Inflammatory macrophage (primary cell): Measurements from ENCODE around the gene HDC.

Experiments used
- DNase-seq, 2 donors: peaks; one replicate each; pipeline ENCODE4 v3.0.0-alpha.2; 2020 to 2022

Gene HDC

DNA sequence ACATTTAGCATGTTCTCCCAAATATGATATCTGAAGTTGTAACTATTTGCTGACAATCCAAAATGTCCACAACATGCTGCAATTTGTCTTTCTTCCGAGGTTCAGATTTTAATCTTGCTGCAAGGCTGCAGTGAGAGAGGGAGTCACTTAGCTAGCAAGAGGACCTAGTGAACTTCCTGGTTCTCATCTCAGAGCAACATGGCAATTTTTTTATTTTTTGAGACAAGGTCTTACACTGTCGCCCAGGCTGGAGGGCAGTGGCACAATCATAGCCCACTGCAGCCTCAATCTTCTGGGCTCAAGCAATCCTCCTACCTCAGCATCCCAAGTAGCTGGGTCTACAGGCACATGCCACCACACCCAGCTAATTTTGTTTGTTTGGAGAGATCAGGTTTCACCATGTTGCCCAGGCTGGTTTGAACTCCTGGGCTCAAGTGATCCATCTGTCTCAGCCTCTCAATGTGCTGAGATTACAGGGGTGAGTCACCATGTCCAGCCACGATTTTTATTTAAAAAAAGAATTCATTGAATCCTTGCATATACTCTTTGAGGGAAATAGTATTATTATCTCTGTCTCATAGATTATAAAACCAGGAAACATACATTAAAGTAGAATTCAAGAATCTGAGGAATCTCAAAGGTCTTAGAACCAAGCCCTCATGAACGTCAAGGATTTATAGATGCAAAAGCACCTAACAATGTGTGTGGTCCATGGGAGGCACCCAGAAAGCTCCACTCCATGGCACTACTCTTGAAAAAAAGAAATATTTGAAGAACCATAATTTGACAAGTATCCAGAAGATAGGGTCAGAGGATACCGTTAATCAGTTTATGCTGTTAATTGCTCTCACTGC lies 9.1 kb downstream of the HDC start:
- DNase-seq = no peak

DNA sequence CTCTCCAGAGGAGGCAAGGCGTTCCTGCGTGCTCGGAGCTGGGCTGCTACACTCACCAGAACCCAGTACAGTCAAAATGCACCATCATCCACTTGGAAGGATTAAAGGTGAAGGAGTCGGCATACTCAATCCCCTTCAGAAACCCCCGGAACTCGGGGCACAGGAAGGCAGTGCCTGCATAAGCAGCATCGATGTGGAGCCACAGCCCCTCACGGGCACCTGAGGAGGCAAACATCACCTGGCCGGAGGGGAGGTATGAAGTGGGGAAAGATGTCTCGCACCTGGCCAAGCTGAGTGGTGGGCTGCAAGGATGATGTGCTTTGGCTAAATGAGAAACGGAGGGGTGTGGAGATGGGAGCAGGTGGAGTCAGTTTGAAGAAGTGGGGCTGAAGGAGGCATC lies 13.0 kb downstream of the HDC start:
- DNase-seq = no peak

DNA sequence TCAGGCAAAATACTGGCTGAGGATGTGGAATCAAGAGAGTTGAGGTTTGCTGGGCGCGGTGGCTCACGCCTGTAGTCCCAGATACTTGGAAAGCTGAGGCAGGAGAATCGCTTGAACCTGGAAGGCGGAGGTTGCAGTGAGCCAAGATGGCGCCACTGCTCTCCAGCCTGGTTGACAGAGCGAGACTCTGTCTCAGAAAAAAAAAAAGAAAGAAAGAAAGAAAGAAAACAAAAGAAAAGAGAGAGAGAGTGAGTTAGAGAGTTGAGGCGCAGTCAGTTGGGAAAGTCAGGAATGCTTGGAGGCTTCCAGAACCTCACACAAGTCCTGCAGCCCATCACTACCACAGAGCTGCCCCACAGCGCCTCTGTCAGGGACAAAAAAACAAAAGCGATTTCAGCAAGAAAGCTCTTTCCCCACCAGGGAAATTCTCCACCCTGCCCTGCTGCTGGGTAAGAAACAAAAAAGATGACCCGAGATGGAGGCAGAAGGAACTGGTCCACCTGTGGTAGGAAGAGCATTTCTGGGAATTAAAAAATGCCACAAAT lies 13.8 kb downstream of the HDC start:
- DNase-seq = no peak

DNA sequence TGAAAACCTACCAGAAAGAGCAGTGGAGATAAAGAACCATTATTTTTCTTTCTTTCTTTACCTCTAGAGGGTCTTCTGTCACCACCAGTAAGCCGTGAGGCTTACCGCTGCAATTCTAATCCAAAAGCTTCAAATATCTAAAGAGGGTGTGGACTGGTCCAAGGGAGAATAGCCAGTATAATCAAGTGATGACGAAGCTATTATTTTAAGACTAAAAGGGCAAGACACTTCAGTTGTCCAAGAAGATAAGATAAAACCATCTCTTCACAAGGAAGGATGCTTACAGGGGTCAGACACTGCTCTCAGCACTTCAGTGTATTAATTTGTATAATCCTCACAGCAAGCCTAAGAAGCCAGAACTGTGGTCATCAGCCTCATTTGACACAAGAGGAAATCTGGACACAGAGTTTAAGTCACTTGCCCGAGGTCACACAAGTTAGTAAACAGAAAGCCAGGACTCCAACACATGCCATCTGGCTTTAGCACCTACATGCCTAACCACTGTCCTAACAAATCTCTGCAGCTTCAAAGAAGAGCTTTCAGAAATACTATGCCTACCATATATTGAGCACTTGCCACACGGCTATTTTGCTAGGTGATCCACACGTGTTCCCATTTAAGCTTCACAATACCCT lies 14.6 kb downstream of the HDC start:
- no peak for DNase-seq

DNA sequence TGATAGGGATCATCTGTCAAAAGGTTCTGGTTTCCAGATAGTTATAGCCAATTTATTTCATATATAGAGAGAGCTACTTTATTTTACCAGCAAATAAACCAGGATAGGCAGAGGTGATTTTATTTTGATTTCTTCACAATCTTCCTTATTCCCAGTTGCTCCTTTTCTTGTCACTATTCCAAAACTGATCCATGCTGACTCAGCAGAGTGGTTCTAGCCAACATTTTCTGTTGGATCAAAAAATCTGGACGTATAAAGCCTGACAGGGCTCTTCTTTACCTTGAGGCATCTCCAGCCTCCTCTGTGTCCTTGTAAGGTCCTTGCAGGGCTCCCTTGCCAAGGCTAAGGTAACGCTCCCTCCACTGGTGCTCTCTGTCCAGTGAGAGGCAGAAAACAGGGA lies 15.8 kb downstream of the HDC start:
- no peak for DNase-seq

DNA sequence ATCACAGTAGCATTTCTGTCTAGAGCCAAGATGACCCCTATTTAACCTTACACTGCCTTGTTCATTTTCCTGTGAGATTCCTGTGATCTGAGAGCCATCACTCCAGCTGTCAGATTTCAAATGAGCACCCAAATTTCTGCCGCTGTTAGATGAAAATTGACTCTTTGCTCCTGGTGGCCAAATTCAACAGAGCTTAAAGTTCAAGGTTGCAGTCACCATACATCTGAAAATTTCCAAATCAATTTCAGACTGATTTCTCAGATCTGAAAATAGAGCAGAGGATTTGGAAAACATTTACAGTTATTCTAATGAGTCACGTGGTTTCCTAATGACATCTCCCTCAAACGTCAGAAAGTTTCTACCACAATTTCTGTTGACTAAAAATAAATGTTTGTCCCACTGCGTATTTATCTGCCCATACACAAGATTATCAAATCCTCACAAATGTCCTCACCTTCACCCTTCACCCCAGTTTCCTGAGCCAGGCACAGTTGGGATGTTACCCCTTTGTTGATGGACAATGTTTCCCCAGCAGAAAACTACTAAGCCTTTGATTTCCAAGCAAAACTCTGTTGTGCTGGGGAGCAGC lies 16.4 kb downstream of the HDC start:
- DNase-seq = no peak

DNA sequence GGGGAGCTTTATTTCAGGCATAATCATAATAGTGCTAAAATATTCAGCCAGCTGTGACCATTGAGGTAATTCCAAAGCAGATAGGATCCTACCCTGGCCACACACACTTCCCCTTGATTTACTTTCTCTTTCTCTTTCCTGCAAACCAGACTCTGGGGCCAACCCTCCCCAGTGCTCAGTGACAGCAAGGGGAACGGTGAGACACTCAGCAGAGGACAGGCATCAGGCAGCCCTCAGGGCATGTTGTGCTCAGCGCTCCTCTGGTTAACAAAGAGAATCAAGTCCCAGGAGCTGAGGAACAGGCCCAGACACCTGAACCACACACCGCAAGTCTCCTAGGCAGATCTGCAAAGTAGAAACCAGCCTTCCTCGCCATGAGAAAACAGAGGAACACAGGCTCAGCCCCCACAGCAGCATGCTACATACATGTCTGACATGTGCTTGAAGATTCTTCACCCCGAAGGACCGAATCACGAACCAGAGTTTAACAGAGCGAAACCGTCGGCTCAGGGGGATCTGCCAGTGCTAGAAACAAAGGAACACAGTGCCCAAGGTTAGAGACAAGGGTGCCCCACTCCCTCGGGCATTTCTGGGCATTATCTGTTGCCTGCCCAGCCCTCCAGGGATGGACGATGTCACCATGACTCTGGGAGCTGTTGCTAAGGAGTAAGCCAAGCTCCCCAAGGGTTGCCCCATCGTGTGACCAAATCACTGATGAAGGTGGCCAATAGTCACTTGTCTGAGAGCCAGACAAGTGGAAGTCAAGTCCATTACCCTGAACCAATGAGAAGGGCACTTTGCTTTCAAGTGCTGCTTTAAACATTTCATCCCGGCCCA lies 17.5 kb downstream of the HDC start:
- DNase-seq = peak; percentile 49

DNA sequence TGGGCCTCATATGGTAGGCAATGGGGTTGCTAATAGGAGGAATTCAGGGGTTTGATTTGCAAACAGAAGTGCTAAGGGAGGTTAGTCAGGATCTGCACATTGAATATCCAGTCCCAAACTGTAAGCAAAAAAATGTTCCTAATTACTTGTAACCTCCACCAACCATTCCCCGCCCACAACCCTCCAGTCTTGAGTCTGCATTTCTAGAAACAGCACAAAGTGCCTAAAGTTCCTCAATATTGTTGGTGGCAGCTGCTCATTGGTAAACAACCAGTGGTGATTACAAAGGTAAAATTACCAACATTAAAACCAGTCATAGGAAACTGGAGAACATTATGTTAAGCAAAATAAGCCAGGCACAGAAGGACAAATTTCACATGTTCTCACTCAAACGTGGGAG lies 18.9 kb downstream of the HDC start:
- DNase-seq = peak; percentile 64 to 78

DNA sequence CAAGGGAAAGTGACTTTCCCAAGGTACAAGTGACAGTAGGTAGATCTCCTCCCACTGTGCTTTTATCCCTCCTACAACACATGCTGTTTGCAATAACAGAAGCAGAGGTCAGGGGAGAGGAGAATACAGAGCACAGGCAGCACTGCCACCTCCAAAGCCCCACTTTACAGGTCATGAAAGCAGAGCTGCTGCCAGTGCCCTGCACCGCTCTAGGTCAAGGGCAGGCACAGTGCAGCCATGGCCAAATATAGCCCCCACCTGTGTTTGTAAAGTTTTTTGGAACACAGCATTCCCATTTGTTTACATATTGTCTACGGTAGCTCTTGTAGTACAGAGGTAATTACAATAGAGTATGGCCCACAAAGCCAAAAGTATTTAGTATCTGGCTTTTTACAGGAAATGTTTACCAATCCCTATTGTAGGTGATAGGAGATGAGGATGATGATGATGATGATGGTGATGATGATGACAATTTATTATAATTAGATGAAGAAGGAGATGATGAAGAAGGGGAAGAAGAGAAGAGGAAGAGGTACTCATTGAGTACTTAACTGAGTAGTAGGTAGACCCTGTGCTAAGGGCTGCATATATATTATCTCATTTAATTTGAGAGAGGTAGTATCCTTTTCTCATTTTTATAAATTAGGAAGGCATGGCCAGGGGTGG lies 20.4 kb downstream of the HDC start:
- DNase-seq = no peak

DNA sequence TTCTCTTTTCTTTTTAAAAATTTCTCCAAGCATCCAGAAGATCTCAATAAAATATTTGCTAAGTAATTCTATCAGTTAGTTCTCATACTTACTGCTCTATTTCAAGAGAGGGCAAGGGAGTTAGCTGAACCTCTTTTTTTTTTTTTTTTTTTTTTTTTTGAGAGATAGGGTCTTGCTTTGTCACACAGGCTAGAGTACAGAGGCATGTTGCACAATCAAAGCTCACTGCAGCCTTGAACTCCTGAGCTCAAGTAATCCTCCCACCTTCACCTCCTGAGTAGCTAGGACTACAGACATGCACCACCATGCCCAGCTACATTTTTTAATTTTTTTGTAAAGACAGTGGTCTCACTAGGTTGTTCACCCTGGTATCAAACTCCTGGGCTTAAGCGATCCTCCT lies 21.4 kb downstream of the HDC start:
- DNase-seq = no peak

DNA sequence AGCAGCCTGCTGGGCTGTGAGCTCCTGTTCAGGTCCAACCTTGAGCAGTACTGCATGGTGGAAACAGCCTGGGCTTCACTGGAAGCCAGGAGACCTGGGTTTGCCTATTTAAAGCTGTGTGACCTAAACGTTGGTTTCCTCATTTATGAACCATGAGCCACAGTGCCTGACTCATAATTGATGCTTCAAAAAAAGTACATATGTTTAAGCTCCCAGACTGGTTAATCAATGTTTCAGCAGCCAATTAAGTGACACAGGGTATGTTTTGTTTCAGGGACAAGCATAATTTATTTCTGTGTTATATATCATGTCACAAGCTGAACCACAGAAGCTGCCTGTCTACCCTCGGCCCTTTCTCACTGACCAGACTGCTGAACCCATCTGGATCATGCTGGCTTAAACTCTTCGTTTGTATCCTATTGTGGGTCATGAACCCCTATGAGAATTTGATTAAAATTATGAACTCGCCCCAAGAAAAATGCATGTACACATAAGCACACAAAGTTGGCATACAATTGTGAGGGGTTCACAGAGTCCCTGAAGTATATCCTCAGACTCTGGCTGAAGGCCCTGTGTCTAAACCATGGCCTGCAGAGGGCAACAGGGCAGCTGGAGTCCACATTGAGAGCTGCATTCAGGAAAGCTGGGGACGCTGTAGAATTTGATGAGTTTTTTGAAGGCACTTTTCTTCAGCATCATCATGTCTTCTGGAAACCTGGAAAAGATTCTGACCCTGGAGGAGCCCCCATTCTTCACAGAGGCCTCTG lies 23.7 kb downstream of the HDC start:
- DNase-seq = no peak

DNA sequence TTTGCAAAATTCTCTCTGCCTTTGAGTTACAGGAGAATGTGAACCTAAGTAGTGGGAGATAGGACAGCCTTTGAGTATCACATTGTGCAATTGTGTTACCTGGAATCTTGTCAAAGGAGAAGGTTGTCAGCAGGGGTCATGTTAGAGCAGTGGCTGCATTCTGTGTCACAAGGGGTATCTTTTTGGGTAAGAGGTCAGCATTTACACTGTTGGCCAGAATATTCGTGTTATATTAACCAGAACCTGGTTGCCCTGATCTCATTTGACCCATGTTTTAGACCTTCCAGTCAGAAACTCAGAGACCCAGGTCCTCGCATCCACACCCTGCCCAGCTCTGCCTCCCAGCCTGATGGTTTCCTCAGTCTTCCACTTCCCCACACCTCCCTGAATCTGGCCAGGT lies 27.3 kb downstream of the HDC start:
- no peak for DNase-seq

DNA sequence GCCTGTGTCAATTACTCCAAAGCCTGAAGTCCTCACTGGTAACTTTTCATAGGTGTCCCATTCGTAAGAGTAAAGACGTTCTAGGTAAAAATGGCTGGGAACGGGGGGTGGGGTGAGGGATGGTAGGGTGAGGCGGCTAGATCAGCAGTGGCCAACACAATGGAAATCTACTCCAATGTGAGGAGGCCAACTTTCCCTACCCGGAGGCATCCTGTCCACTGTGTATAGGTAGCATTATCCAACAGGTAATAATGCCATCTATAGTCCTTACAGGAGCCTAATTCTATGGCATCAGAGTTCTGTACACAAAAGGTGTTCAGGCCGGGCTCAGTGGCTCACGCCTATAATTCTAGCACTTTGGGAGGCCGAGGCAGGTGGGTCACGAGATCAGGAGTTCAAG lies 29.1 kb downstream of the HDC start:
- DNase-seq = no peak

DNA sequence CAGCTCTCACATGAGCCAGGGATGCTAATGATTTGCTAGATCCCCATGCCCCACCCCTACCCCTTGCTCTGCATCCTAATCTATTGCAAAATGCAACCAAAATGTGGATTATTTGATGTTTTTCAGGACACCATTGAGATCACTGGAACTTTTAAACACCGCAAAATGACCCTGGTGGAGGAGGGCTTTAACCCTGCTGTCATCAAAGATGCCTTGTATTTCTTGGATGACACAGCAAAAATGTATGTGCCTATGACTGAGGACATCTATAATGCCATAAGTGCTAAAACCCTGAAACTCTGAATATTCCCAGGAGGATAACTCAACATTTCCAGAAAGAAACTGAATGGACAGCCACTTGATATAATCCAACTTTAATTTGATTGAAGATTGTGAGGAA lies 29.7 kb downstream of the HDC start:
- no peak for DNase-seq

DNA sequence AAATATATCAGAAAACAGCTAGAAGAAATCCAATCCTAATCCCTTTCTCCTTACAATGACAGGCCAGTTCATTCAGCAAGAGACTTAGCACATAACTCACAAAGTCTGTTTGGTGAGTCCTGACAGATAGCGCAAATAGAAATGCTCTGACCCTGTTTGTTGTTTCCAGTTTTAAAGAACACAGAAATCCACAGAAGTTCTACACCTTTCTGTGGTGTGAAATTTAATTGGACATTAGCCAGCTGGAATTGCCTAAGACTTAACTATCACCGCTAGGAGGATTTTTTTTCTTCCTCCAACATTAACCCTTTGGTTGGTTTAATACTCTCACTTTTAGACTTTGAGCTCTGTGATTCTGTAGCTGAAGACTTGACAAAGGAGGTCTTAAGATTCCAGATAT lies 30.8 kb downstream of the HDC start:
- no peak for DNase-seq

DNA sequence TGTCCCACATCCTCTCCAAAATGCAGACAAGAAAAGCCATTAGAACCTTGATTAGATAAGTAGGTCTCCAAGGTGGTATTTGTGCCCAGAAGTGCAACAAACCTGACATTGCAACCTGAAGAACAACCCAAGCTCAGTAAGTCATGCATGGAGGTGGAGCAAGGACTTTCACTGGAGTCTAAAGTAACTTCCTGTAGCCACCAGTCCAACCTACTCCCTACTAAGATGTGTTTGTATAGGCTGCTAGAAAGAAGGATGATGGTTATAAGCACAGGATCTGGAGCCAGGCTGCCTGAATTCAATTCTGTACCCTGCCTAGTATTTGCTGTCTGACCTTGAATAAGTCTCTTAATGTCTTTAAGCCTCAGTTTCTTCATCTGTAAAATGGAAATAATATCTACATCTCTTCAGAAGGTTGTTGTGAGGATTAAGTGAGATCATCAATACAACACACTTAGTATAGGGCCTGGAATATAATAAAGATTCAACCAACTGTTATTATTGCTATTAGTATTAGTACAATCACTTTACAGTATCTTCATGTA lies 32.3 kb downstream of the HDC start:
- DNase-seq = no peak

DNA sequence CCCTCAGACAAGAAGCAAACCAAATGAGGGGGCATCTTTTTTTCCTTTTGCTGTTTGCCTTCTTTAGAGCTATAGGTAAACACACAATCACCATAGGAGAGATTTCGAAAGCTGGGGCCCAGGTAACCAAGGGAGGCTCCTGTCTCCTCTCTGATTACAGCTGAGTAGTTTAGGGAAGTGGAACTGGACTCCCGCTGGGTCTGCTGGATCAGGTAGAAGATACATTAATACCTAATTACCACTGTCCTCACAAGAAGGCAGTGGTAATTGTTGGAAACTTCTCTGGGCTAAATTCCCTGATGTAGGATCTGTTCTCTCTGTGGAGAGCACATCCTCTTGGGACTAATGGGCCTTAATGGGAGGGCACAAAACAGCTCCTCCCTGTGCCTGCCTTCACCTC lies 32.7 kb downstream of the HDC start:
- no peak for DNase-seq

DNA sequence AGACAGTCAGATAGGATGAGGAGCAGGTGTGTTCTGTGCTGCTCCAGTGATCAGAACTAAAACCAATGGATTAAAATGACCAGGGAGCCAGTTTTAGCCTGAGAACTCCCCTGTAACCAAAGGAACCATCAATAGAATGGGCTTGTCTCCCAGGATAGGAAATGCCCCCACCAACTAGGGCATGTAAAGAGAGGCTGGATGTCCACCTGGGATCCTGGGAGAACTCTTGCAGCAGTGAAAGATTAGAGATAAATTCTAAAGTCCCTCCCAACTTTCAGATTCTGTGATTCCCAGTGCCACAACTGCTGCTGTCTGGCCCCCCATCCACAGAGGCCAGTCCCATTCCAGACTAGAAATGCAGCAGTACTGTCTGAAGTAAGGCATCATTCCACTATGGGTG lies 33.8 kb downstream of the HDC start:
- no peak for DNase-seq

DNA sequence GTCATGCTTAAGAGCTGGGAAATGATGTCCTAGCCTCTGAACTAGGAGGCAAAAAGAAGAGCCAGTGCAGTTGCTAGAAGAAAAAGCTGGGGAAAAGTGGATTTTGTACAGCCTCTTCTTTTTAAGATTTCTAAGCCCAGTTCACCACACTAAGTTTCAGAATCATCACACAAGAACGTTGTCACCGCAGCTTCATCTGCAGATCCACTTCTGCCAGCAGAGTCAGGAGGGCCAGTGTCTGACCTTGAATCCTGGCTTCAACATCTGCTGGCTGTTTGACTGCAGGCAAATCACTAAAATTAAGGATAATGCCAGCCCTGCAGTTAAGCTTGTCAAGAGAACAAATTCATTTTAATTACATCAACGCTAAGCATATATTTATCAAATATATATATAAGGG lies 36.2 kb downstream of the HDC start:
- no peak for DNase-seq

DNA sequence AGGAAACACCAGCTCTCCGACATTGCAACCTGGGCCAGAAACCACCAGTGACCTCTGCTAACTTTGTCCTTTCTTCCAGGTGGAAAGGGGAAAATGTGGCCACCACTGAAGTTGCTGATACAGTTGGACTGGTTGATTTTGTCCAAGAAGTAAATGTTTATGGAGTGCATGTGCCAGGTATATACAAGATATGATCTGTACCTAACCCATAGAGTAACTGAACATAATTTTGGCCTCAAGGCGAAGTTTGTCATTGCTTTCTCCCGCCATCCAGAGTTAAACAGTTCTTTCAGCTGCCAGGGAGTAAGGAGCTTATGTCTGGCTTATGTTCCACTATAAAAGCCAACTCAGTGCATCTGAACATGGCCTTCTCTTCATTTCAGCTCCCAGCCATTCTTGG lies 36.7 kb downstream of the HDC start:
- DNase-seq = no peak

DNA sequence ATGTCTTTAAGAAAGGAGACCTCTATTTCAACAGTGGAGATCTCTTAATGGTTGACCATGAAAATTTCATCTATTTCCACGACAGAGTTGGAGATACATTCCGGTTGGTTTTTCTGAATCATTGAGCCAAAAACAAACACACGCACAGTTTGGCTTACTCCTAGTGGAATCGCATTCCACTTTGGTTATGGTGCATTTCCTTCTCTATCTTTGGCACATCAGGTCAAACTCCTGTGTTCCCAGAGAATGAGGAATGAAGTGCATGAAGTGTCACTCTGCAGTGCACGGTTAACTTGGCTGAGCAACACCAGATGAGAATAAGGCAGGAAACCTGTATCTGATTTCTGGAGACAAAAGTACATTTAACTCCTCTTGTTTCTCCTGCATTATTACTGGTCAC lies 38.5 kb downstream of the HDC start:
- DNase-seq = no peak
